Lung (tissue), 12 donors: ENCODE data around the gene HDAC8. TPM values are rescaled to one million over a fixed set of nuclear protein-coding genes. Genes with fewer than 3 reads are reported as not detected.

Experiments used
- ATAC-seq: fragments of 200-7000 bp; cut with Tn5 transposase; one replicate; pipeline ENCODE4 v1.9.1; 2020; ENCODE audit warnings: moderate number of reproducible peaks; ENCODE audit not compliant: insufficient read depth, low FRiP score
- DNase-seq, 3 donors: peaks; one replicate each; pipeline ENCODE4 v3.0.0-alpha.2; 2013 to 2017
- H3K27ac ChIP-seq, 2 donors: one replicate each; pipeline ENCODE4 v1.5.1; 2013; ENCODE audit warnings: mild to moderate bottlenecking in 2 of 2, moderate library complexity in 2 of 2, control low read depth in 1 of 2, inconsistent platforms in 1 of 2, low read depth in 1 of 2, low read length in 1 of 2
- H3K27me3 ChIP-seq, 3 donors: one replicate each; pipeline ENCODE4 v1.5.1; 2013; ENCODE audit warnings: low read length in 2 of 3; ENCODE audit not compliant: control insufficient read depth in 3 of 3, insufficient read depth in 3 of 3
- H3K36me3 ChIP-seq, 4 donors: one replicate each; pipeline ENCODE4 v1.5.1; 2013; ENCODE audit warnings: low read length in 4 of 4, mild to moderate bottlenecking in 1 of 4, moderate library complexity in 1 of 4; ENCODE audit not compliant: control insufficient read depth in 4 of 4, insufficient read depth in 4 of 4
- H3K4me1 ChIP-seq, 5 donors: one replicate each; pipeline ENCODE4 v1.5.1; 2013; ENCODE audit warnings: low read length in 5 of 5, mild to moderate bottlenecking in 2 of 5, moderate library complexity in 1 of 5; ENCODE audit not compliant: control insufficient read depth in 5 of 5, insufficient read depth in 5 of 5
- H3K4me3 ChIP-seq: one replicate; pipeline ENCODE4 v1.5.1; 2013; ENCODE audit warnings: mild to moderate bottlenecking, control low read depth, moderate library complexity
- H3K9ac ChIP-seq, 2 donors: one replicate each; pipeline ENCODE4 v1.5.1; 2013; ENCODE audit warnings: low read length in 2 of 2, control low read depth in 1 of 2; ENCODE audit not compliant: insufficient read depth in 1 of 2
- H3K9me3 ChIP-seq, 4 donors: one replicate each; pipeline ENCODE4 v1.5.1; 2013; ENCODE audit warnings: low read length in 3 of 4, mild to moderate bottlenecking in 1 of 4, moderate library complexity in 1 of 4; ENCODE audit not compliant: control insufficient read depth in 4 of 4, insufficient read depth in 3 of 4
- WGBS, 2 donors: extraction: QIAGEN DNeasy Blood & Tissue Kit; methylation state at CpG; one replicate each; pipeline ENCODE4 v1.1.7; 2013; 5-methylcytosine and 5-hydroxymethylcytosine counted together
- polyA plus RNA-seq, 2 donors: library from polyadenylated mRNA; stranded (reverse); fragments of 200-250 nt; gene quantifications; one replicate each; pipeline ENCODE4 v1.2.1, GENCODE V29; 2013
- total RNA-seq, 2 donors: library from RNA; depleted of rRNA in 1 of 2; stranded (reverse); fragments of >200 nt in 1 of 2; gene quantifications; one replicate each; pipeline ENCODE4 v1.2.1, GENCODE V29; 2014 to 2021
- TF ChIP-seq, protein P1 (sequence below): IDR thresholded peaks from 2 replicates; pipeline ENCODE4 v1.5.1; 2012; ENCODE audit warnings: mild to moderate bottlenecking; ENCODE audit errors: control extremely low read depth, extremely low read depth
- donor health status: control.
- donor health status: control.
- donor health status: Bipolar disorder and iron deficiency.
- donor health status: healthy.
- donor health status: DM: yes; HTN: yes; CAD: no.

Gene HDAC8
- total and polyA plus RNA-seq, 4 donors = 17.4 to 60.6 (median 38.5) TPM

DNA sequence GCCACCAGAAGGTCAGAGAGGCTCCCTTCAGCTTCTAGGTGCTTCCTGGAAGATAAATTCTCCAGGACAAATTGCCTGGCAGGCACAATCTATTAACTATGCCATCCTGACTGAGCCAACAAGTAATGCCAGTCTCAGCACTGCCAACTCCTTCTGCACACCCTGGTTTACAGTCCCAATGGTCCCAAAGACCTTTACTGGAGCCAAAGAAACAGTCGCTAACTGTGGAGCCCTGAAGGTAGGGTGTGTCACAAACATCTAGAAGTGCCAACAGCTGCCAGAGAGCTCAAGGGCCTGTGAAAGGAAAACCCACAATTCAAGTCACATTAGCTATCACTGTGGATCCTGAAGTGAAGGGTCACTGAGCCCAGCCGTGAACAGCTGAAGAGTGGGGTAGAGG is 232.0 kb downstream of the HDAC8 start:
- peaks cover 0 to 2% (median 0%) of the 10 kb centered on the region in 4 donors for H3K9me3 ChIP-seq
- no peak overlapping the region for H3K9ac ChIP-seq
- H3K27ac ChIP-seq = no peak overlapping the region
- DNase-seq = no peak
- peaks cover 5 to 27% (median 27%) of the 10 kb centered on the region in 3 donors for H3K27me3 ChIP-seq
- ATAC-seq = no peak
- H3K36me3 ChIP-seq = peaks cover 0 to 3% (median 0%) of the 10 kb centered on the region in 4 donors
- 80 to 94% methylated on average over 2 of the region's 2 CpGs for WGBS, 2 donors
- no peaks in the 10 kb centered on the region for H3K4me1 ChIP-seq
- H3K4me3 ChIP-seq = no peak overlapping the region
- TF ChIP-seq, protein P1, sequence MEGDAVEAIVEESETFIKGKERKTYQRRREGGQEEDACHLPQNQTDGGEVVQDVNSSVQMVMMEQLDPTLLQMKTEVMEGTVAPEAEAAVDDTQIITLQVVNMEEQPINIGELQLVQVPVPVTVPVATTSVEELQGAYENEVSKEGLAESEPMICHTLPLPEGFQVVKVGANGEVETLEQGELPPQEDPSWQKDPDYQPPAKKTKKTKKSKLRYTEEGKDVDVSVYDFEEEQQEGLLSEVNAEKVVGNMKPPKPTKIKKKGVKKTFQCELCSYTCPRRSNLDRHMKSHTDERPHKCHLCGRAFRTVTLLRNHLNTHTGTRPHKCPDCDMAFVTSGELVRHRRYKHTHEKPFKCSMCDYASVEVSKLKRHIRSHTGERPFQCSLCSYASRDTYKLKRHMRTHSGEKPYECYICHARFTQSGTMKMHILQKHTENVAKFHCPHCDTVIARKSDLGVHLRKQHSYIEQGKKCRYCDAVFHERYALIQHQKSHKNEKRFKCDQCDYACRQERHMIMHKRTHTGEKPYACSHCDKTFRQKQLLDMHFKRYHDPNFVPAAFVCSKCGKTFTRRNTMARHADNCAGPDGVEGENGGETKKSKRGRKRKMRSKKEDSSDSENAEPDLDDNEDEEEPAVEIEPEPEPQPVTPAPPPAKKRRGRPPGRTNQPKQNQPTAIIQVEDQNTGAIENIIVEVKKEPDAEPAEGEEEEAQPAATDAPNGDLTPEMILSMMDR = no peak

DNA sequence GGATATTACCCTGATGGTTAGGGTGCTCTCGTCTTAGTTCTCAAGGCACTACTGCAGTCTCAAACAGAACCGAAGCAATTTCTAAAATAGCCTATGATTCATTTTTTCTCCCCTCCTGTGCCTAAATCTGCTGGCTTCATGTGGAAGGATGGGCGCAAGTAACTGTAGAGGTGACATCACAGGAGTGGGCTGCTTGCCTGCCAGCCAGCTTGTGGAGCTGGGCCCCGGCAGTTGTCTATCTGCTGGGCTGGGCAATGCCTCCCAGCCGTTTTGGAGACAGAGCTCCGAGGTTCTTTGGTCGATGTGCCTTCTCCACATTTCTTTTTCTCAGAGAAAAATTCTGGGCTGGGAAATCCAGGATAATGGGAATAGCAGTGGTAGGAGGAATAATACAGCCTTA is 232.6 kb downstream of the HDAC8 start:
- Histone ChIP-seq H3K27ac (no peak overlapping the region), H3K9ac (no peak overlapping the region), H3K36me3 (peaks cover 0 to 3% (median 0%) of the 10 kb centered on the region in 4 donors), H3K9me3 (peaks cover 0 to 2% (median 0%) of the 10 kb centered on the region in 4 donors), H3K4me1 (no peaks in the 10 kb centered on the region), H3K4me3 (no peak overlapping the region), H3K27me3 (peaks cover 5 to 32% (median 23%) of the 10 kb centered on the region in 3 donors)
- TF ChIP-seq, protein P1 = no peak
- ATAC-seq (no peak), DNase-seq (no peak)
- 81 to 98% methylated on average over 7 of the region's 7 CpGs for WGBS, 2 donors

DNA sequence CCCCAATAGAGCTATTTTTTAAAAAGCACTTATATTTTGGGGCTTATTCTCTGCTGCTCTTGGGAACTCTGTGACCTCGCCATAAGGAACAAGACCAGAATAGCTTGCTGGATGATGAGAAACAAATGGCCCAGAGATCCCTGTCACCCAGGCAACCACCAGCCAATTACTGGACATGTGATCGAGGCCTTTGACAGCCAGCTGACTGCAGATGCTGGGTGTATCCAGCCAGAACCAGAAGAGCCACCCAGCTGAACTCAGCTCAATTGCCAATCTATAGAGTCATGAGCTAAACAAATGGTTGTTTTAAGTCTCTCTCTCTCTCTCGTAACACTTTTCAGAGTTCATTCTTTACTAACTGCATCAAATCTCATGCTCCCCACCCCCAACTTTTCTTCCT is 242.5 kb downstream of the HDAC8 start:
- Histone ChIP-seq H3K4me3 (no peak overlapping the region), H3K9me3 (peaks cover 0 to 6% (median 0%) of the 10 kb centered on the region in 4 donors), H3K27me3 (peaks cover 0 to 26% (median 15%) of the 10 kb centered on the region in 3 donors), H3K27ac (no peak overlapping the region), H3K36me3 (peaks cover 0 to 2% (median 1%) of the 10 kb centered on the region in 4 donors), H3K9ac (no peak overlapping the region), H3K4me1 (no peaks in the 10 kb centered on the region)
- 76 to 92% methylated on average over 3 of the region's 3 CpGs for WGBS, 2 donors
- TF ChIP-seq, protein P1 = no peak
- peak in 1 of 3 donors; percentile 11 for DNase-seq
- no peak for ATAC-seq
